AG04449 (cell line): ENCODE measurements around the gene ZNF474.

Experiments used
- CTCF ChIA-PET: fragments of 350-600 bp; formaldehyde crosslinking; extraction: SDS; loops from one replicate; lab custom pipeline; 2021; ENCODE audit warnings: antibody characterized with exemption; lab: Yijun Ruan, JAX
- POLR2A ChIA-PET: fragments of 400-600, 350-600 bp; formaldehyde crosslinking; extraction: SDS; loops from one replicate; lab custom pipeline; 2020; ENCODE audit warnings: antibody characterized with exemption, inconsistent platforms; lab: Yijun Ruan, JAX
- DNase-seq: peaks from one replicate; pipeline ENCODE4 v3.0.0-alpha.2; 2010; ENCODE audit warnings: low read depth, low spot score
- H3K4me3 ChIP-seq: 2 replicates; pipeline ENCODE4 v1.5.1; 2011; ENCODE audit warnings: low read depth, mild to moderate bottlenecking, control low read depth, low read length
- CTCF ChIP-seq: IDR thresholded peaks from one replicate; pipeline ENCODE4 v1.5.1; 2011; ENCODE audit warnings: mild to moderate bottlenecking, moderate library complexity, low read length, control low read depth, inconsistent platforms; ENCODE audit not compliant: insufficient read depth; ENCODE audit errors: missing control alignments

Gene ZNF474

GRCh38 chr5:122175091-122175490 lies 45.7 kb downstream of the ZNF474 start:
- ChIA-PET POLR2A (interaction anchor here (1.4 kb wide), 1 partner anchor 213 kb away, joined by 5 read pairs; the partner anchor contains the start of gene SRFBP1), CTCF (interaction anchor here (1.1 to 2.5 kb wide), 3 partner anchors 15 to 73 kb away, joined by 3 to 14 read pairs (median 7); a partner anchor contains a TSS)
- H3K4me3 ChIP-seq = no peak overlapping the region
- TF ChIP-seq CTCF = no peak
- DNase-seq = no peak

- TF ChIP-seq CTCF = no peak
- CTCF ChIA-PET = interaction anchor here (0.8 to 2.5 kb wide), 5 partner anchors 16 to 84 kb away, joined by 3 to 14 read pairs (median 7); a partner anchor contains a TSS
- no peak for DNase-seq
- no peak overlapping the region for H3K4me3 ChIP-seq
- POLR2A ChIA-PET = interaction anchor here (1.4 to 1.7 kb wide), 2 partner anchors 12 to 214 kb away, joined by 5 read pairs; partner anchors contain the start of gene SRFBP1
Observed at GRCh38 chr5:122175852-122176251, 46.5 kb downstream of the ZNF474 start.

GRCh38 chr5:122177161-122177560 lies 47.8 kb downstream of the ZNF474 start:
- ChIA-PET POLR2A (interaction anchor here (1.7 kb wide), 1 partner anchor 14 kb away, joined by 5 read pairs; no protein-coding TSS in a partner anchor), CTCF (interaction anchor here (0.8 to 2.3 kb wide), 5 partner anchors 9 to 101 kb away, joined by 3 to 14 read pairs (median 4); no protein-coding TSS in a partner anchor)
- H3K4me3 ChIP-seq = no peak overlapping the region
- no peak for DNase-seq
- TF ChIP-seq CTCF = no peak

- no peak for TF ChIP-seq CTCF
- no peak for DNase-seq
- ChIA-PET POLR2A (no interaction called here), CTCF (interaction anchor here (2.6 to 3.8 kb wide), 2 partner anchors 24 to 104 kb away, joined by 12 to 26 read pairs; no protein-coding TSS in a partner anchor)
- H3K4me3 ChIP-seq = no peak overlapping the region
Observed at GRCh38 chr5:122179701-122180100, 50.4 kb downstream of the ZNF474 start.

GRCh38 chr5:122180146-122180712 lies 50.9 kb downstream of the ZNF474 start:
- TF ChIP-seq CTCF = no peak
- DNase-seq = no peak
- CTCF ChIA-PET = interaction anchor here (0.7 to 3.8 kb wide), 4 partner anchors 15 to 104 kb away, joined by 3 to 26 read pairs (median 8); no protein-coding TSS in a partner anchor
- no peak overlapping the region for H3K4me3 ChIP-seq
- POLR2A ChIA-PET = interaction anchor here (0.8 kb wide), 1 partner anchor 102 kb away, joined by 3 read pairs; the partner anchor contains the start of gene LOX
